Stimulated activated CD4-positive, alpha-beta T cell treated with anti-CD3 and anti-CD28 coated beads, Interleukin-4, amount 100 ng/mL, for 1 hour (primary cell): Measurements from ENCODE around the gene SMAD9.
"Not testable (repeated sequence)": the region's sequence is repeated elsewhere in the genome, so short reads cannot be mapped to it uniquely, and the experiment has no call there.

Experiments
- DNase-seq: peaks from one replicate; pipeline ENCODE4 v3.0.0-alpha.2; 2020

The SMAD9 gene

GRCh38 chr13:36910545-36910944 is 9.5 kb downstream of the SMAD9 start:
- DNase-seq, result no peak

GRCh38 chr13:36907821-36908220 is 12.2 kb downstream of the SMAD9 start:
- no peak for DNase-seq

- no peak for DNase-seq
These were observed 12.8 kb downstream of the SMAD9 start for GRCh38 chr13:36907266-36907665.

GRCh38 chr13:36905944-36906343 is 14.1 kb downstream of the SMAD9 start:
- DNase-seq, result no peak

- no peak for DNase-seq
These were observed 16.0 kb downstream of the SMAD9 start for GRCh38 chr13:36903925-36904595.

- no peak for DNase-seq
These were observed 22.9 kb downstream of the SMAD9 start for GRCh38 chr13:36897054-36897616.

GRCh38 chr13:36891752-36892151 is 28.3 kb downstream of the SMAD9 start:
- no peak for DNase-seq

GRCh38 chr13:36888645-36889044 is 31.4 kb downstream of the SMAD9 start:
- DNase-seq, result no peak

- no peak for DNase-seq
These were observed 32.1 kb downstream of the SMAD9 start for GRCh38 chr13:36887758-36888521.

- DNase-seq, result no peak
These were observed 34.1 kb downstream of the SMAD9 start for GRCh38 chr13:36885901-36886300.

GRCh38 chr13:36884235-36884634 is 35.8 kb downstream of the SMAD9 start:
- DNase-seq, result no peak

GRCh38 chr13:36883824-36884223 is 36.2 kb downstream of the SMAD9 start:
- DNase-seq, result no peak

- DNase-seq, result not testable (repeated sequence)
These were observed 36.6 kb downstream of the SMAD9 start for GRCh38 chr13:36883392-36883791.

- DNase-seq, result no peak
These were observed 37.1 kb downstream of the SMAD9 start for GRCh38 chr13:36882829-36883390.

GRCh38 chr13:36880961-36881360 is 39.1 kb downstream of the SMAD9 start:
- no peak for DNase-seq

- DNase-seq, result no peak
These were observed 40.7 kb downstream of the SMAD9 start for GRCh38 chr13:36879218-36879938.

- DNase-seq, result no peak
These were observed 44.1 kb downstream of the SMAD9 start for GRCh38 chr13:36875961-36876360.

- DNase-seq, result no peak
These were observed 44.6 kb downstream of the SMAD9 start for GRCh38 chr13:36875431-36875830.

- DNase-seq, result no peak
These were observed 47.4 kb downstream of the SMAD9 start for GRCh38 chr13:36872621-36873020.

GRCh38 chr13:36870050-36870692 is 49.9 kb downstream of the SMAD9 start:
- no peak for DNase-seq

GRCh38 chr13:36866232-36866631 is 53.8 kb downstream of the SMAD9 start:
- no peak for DNase-seq

GRCh38 chr13:36865265-36865664 is 54.8 kb downstream of the SMAD9 start:
- no peak for DNase-seq

- no peak for DNase-seq
These were observed 57.3 kb downstream of the SMAD9 start for GRCh38 chr13:36862722-36863121.
